K562 (cell line): ENCODE results near the gene IRAK4.

Experiments used
- ARID2 ChIP-seq: fragments of 450-650 bp; IDR thresholded peaks from 2 replicates; pipeline ENCODE4 v1.6.1; 2017; ENCODE audit warnings: antibody characterized with exemption, mild to moderate bottlenecking
- DNMT1 ChIP-seq: fragments of 450-650 bp; IDR thresholded peaks from 2 replicates; pipeline ENCODE4 v1.6.1; 2016; ENCODE audit warnings: antibody characterized with exemption, mild to moderate bottlenecking
- HDAC2 ChIP-seq: fragments of 450-650 bp; IDR thresholded peaks from 2 replicates; pipeline ENCODE4 v1.6.1; 2016; ENCODE audit warnings: mild to moderate bottlenecking
- ID3 ChIP-seq, 2 experiments: fragments of 250-450 bp in 1 of 2; fragments of 450-650 bp in 1 of 2; sonication (Bioruptor Pico) in 1 of 2; IDR thresholded peaks; 2 replicates each; pipeline versions ENCODE4 v1.6.1 to v1.8.0; 2016 to 2021; ENCODE audit warnings: mild to moderate bottlenecking in 2 of 2, moderate library complexity in 2 of 2, missing compliant biosample characterization in 1 of 2, missing genetic modification characterization in 1 of 2
- IRF2 ChIP-seq: sonication (generic); formaldehyde crosslinking; IDR thresholded peaks from 2 replicates; pipeline ENCODE4 v1.8.1; 2022; ENCODE audit warnings: mild to moderate bottlenecking, missing genetic modification reagents
- MTA1 ChIP-seq: fragments of 450-650 bp; IDR thresholded peaks from 2 replicates; pipeline ENCODE4 v1.6.1; 2017; ENCODE audit warnings: borderline replicate concordance
- MXI1 ChIP-seq: IDR thresholded peaks from 2 replicates; pipeline ENCODE4 v1.6.1; 2011; ENCODE audit warnings: low read depth, mild to moderate bottlenecking, improper control_type of control experiment, low read length
- POLR2A ChIP-seq: fragments of 450-650 bp; conservative IDR thresholded peaks from 2 replicates; pipeline ENCODE4 v1.6.1; 2016
- TBL1XR1 ChIP-seq, 2 experiments: IDR thresholded peaks; 2 replicates each; pipeline ENCODE4 v1.6.1; 2012; ENCODE audit warnings: improper control_type of control experiment in 2 of 2, low read length in 2 of 2, mild to moderate bottlenecking in 1 of 2
- TEAD4 ChIP-seq, 2 experiments: sonication (generic) in 1 of 2; formaldehyde crosslinking in 1 of 2; IDR thresholded peaks; 2 replicates each; pipeline versions ENCODE4 v1.6.1 to v1.8.0; 2012 to 2022; ENCODE audit warnings: borderline replicate concordance in 1 of 2, inconsistent platforms in 1 of 2, low read length in 1 of 2, mild to moderate bottlenecking in 1 of 2, missing genetic modification reagents in 1 of 2
- TF ChIP-seq, protein P1 (sequence below), 3 experiments: IDR thresholded peaks in 2 of 3; conservative IDR thresholded peaks in 1 of 3; 2 replicates each; pipeline ENCODE4 v1.5.1; 2011 to 2012; ENCODE audit warnings: low read length in 3 of 3, mild to moderate bottlenecking in 3 of 3, control low read depth in 2 of 3, improper control_type of control experiment in 1 of 3, inconsistent platforms in 1 of 3, low read depth in 1 of 3, mixed read lengths in 1 of 3, moderate library complexity in 1 of 3; ENCODE audit not compliant: insufficient read depth in 2 of 3

DNA sequence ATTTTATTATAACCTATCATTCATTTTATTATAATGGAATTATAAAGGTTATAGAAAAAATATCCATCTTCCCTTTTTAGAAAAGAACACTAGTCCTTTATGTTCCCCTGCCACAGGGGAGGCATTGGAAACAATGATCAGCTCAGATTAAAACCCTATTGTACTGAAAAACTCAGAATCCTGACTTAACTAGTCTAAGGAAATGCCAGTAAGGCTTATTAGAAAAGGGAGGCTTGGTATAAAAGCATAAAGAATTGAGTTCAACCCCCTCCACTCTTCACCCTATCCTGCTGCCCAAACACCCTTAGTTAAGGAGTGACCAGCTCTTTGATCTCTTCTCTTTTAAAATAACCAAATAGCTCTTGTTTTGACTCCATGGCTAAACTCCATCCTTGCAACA lies 36.1 kb upstream of the IRAK4 start:
- TF ChIP-seq ID3 (CRISPR knock-in tag; IDR thresholded peaks at IDR 0.05) (no peak), ID3 (tag; IDR thresholded peaks at IDR 0.05) (no peak), TEAD4 (IDR thresholded peaks at IDR 0.05; ENCODE audit: low read length) (no peak), TEAD4 (CRISPR knock-in tag; IDR thresholded peaks at IDR 0.05; ENCODE audit: borderline replicate concordance) (no peak), ARID2 (no peak), MXI1 (no peak), MTA1 (no peak), DNMT1 (no peak), IRF2 (CRISPR knock-in tag) (no peak), TBL1XR1 (IDR thresholded peaks at IDR 0.05; ENCODE audit: low read length in 2 of 2) (no peak), HDAC2 (no peak), POLR2A (no peak)
- TF ChIP-seq, protein P1, sequence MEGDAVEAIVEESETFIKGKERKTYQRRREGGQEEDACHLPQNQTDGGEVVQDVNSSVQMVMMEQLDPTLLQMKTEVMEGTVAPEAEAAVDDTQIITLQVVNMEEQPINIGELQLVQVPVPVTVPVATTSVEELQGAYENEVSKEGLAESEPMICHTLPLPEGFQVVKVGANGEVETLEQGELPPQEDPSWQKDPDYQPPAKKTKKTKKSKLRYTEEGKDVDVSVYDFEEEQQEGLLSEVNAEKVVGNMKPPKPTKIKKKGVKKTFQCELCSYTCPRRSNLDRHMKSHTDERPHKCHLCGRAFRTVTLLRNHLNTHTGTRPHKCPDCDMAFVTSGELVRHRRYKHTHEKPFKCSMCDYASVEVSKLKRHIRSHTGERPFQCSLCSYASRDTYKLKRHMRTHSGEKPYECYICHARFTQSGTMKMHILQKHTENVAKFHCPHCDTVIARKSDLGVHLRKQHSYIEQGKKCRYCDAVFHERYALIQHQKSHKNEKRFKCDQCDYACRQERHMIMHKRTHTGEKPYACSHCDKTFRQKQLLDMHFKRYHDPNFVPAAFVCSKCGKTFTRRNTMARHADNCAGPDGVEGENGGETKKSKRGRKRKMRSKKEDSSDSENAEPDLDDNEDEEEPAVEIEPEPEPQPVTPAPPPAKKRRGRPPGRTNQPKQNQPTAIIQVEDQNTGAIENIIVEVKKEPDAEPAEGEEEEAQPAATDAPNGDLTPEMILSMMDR (IDR thresholded peaks at IDR 0.05 in 2 of 3, conservative IDR thresholded peaks at IDR 0.05 in 1 of 3; ENCODE audit: insufficient read depth in 2 of 3, low read depth in 1 of 3, low read length in 3 of 3): no peak
